T-helper 2 cell (primary cell): Measurements from ENCODE around the gene CDH13.

Experiments
- DNase-seq, 5 experiments: peaks; one replicate each; pipeline versions ENCODE4 v3.0.0 to v3.0.0-alpha.2; 2012 to 2022

The CDH13 gene

GRCh38 chr16:82793528-82794245 is 166.9 kb downstream of the CDH13 start:
- DNase-seq: no peak

- no peak for DNase-seq
Measured at GRCh38 chr16:82796047-82796446, 169.3 kb downstream of the CDH13 start.

GRCh38 chr16:82801361-82801760 is 174.6 kb downstream of the CDH13 start:
- DNase-seq: peak in 1 of 5 experiments; percentile 76

GRCh38 chr16:82805866-82806265 is 179.1 kb downstream of the CDH13 start:
- no peak for DNase-seq

GRCh38 chr16:82807311-82807710 is 180.5 kb downstream of the CDH13 start:
- no peak for DNase-seq

- DNase-seq: no peak
Measured at GRCh38 chr16:82808036-82808435, 181.3 kb downstream of the CDH13 start.

- no peak for DNase-seq
Measured at GRCh38 chr16:82810077-82810476, 183.3 kb downstream of the CDH13 start.

GRCh38 chr16:82814059-82814458 is 187.3 kb downstream of the CDH13 start:
- DNase-seq: no peak

GRCh38 chr16:82819286-82819685 is 192.5 kb downstream of the CDH13 start:
- DNase-seq: no peak

GRCh38 chr16:82820855-82821254 is 194.1 kb downstream of the CDH13 start:
- DNase-seq: no peak

GRCh38 chr16:82824408-82824807 is 197.6 kb downstream of the CDH13 start:
- peak in 1 of 5 experiments; percentile 9 for DNase-seq

GRCh38 chr16:82829301-82829700 is 202.5 kb downstream of the CDH13 start:
- DNase-seq: no peak

- DNase-seq: no peak
Measured at GRCh38 chr16:82830944-82831343, 204.2 kb downstream of the CDH13 start.

GRCh38 chr16:82832821-82833220 is 206.1 kb downstream of the CDH13 start:
- no peak for DNase-seq

- no peak for DNase-seq
Measured at GRCh38 chr16:82833378-82833993, 206.7 kb downstream of the CDH13 start.

- no peak for DNase-seq
Measured at GRCh38 chr16:82834151-82834815, 207.5 kb downstream of the CDH13 start.

GRCh38 chr16:82835487-82836155 is 208.9 kb downstream of the CDH13 start:
- no peak for DNase-seq

- DNase-seq: no peak
Measured at GRCh38 chr16:82841108-82841507, 214.3 kb downstream of the CDH13 start.

GRCh38 chr16:82843606-82844271 is 217.0 kb downstream of the CDH13 start:
- no peak for DNase-seq

- no peak for DNase-seq
Measured at GRCh38 chr16:82845116-82845515, 218.3 kb downstream of the CDH13 start.

GRCh38 chr16:82846806-82847205 is 220.0 kb downstream of the CDH13 start:
- no peak for DNase-seq

- no peak for DNase-seq
Measured at GRCh38 chr16:82848013-82848412, 221.2 kb downstream of the CDH13 start.
